Measurements from ENCODE around the gene CST3.
"Not testable (repeated sequence)": the region's sequence is repeated elsewhere in the genome, so short reads cannot be mapped to it uniquely, and the experiment has no call there.

The CST3 gene

GRCh38 chr20:23661002-23661429, 23.3 kb upstream of the CST3 start:
- no peak for DNase-seq (ENCODE audit: low read depth)

GRCh38 chr20:23659989-23660837, 22.5 kb upstream of the CST3 start:
- no peak for DNase-seq (ENCODE audit: low read depth)

GRCh38 chr20:23659610-23659988, 21.8 kb upstream of the CST3 start:
- not testable (repeated sequence) for DNase-seq (ENCODE audit: low read depth)

GRCh38 chr20:23658989-23659609, 21.3 kb upstream of the CST3 start:
- DNase-seq (ENCODE audit: low read depth), result no peak

GRCh38 chr20:23658336-23658735, 20.6 kb upstream of the CST3 start:
- DNase-seq (ENCODE audit: low read depth), result no peak

GRCh38 chr20:23657202-23657601, 19.4 kb upstream of the CST3 start:
- no peak for DNase-seq (ENCODE audit: low read depth)

- DNase-seq (ENCODE audit: low read depth), result no peak
Measured at GRCh38 chr20:23656372-23656771, 18.6 kb upstream of the CST3 start.

GRCh38 chr20:23655491-23656211, 17.9 kb upstream of the CST3 start:
- DNase-seq (ENCODE audit: low read depth), result no peak

GRCh38 chr20:23654717-23655116, 17.0 kb upstream of the CST3 start:
- no peak for DNase-seq (ENCODE audit: low read depth)

- no peak for DNase-seq (ENCODE audit: low read depth)
Measured at GRCh38 chr20:23654000-23654399, 16.2 kb upstream of the CST3 start.

GRCh38 chr20:23653400-23653938, 15.7 kb upstream of the CST3 start:
- no peak for DNase-seq (ENCODE audit: low read depth)

GRCh38 chr20:23652926-23653325, 15.2 kb upstream of the CST3 start:
- no peak for DNase-seq (ENCODE audit: low read depth)

- DNase-seq (ENCODE audit: low read depth), result no peak
Measured at GRCh38 chr20:23652371-23652770, 14.6 kb upstream of the CST3 start.

GRCh38 chr20:23651117-23651516, 13.4 kb upstream of the CST3 start:
- DNase-seq (ENCODE audit: low read depth), result no peak

GRCh38 chr20:23649830-23650417, 12.2 kb upstream of the CST3 start:
- no peak for DNase-seq (ENCODE audit: low read depth)

- DNase-seq (ENCODE audit: low read depth), result no peak
Measured at GRCh38 chr20:23649242-23649641, 11.5 kb upstream of the CST3 start.

GRCh38 chr20:23647346-23647745, 9.6 kb upstream of the CST3 start:
- DNase-seq (ENCODE audit: low read depth), result no peak

GRCh38 chr20:23646106-23646873, 8.5 kb upstream of the CST3 start:
- no peak for DNase-seq (ENCODE audit: low read depth)

GRCh38 chr20:23645575-23645974, 7.8 kb upstream of the CST3 start:
- no peak for DNase-seq (ENCODE audit: low read depth)

- no peak for DNase-seq (ENCODE audit: low read depth)
Measured at GRCh38 chr20:23644164-23644563, 6.4 kb upstream of the CST3 start.

GRCh38 chr20:23643659-23644058, 5.9 kb upstream of the CST3 start:
- DNase-seq (ENCODE audit: low read depth), result no peak
